GM12892 (cell line): ENCODE data around the gene PLEKHG3.

Experiments used
- POLR2A ChIP-seq: IDR thresholded peaks from 2 replicates; pipeline ENCODE4 v1.6.1; 2011; ENCODE audit warnings: low read depth, low read length, control low read depth
- POLR2AphosphoS5 ChIP-seq: IDR thresholded peaks from 2 replicates; pipeline ENCODE4 v1.6.1; 2011; ENCODE audit warnings: low read depth, low read length, control low read depth
- TAF1 ChIP-seq: IDR thresholded peaks from 2 replicates; pipeline ENCODE4 v1.6.1; 2011; ENCODE audit warnings: low read depth, mild to moderate bottlenecking, control low read depth, low read length, borderline replicate concordance

DNA sequence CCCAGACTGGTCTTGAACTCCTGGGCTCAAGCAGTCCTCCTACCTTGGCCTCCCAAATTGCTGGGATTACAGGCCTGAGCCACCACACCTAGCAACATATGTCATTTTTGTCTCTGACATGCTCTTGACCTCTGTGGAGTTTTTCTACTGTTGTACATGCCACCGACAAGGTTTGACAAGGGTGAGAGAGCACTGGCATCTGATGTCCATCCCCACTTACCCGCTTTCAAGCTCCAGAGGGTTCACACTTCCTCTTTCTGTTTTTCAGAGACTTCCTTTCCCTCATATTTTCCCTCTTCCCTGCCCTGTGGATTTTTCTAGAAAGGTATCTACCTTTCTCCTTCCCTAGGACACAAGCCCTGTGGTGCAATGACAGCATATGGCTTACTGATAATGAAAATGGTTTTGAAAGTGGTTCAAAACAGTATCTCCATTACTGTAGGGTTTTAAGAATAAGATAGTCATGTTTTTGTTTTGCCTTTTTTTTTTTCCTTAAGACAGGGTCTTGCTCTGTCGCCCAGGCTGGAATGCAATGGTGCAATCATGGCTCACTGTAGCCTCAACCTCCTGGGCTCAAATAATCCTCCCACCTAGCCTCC, 27.7 kb upstream of the PLEKHG3 start:
- no peak for TF ChIP-seq POLR2A
- TF ChIP-seq TAF1 = no peak
- TF ChIP-seq POLR2AphosphoS5 = no peak
